GM19351 (cell line): ENCODE data around the gene NBPF8.
"Not testable (repeated sequence)": the region's sequence is repeated elsewhere in the genome, so short reads cannot be mapped to it uniquely, and the experiment has no call there.

Experiments
- ATAC-seq: cut with Tn5 transposase; IDR thresholded peaks from one replicate; pipeline ENCODE4 v1.9.1; 2021; ENCODE audit warnings: mild to moderate bottlenecking, moderate library complexity; ENCODE audit not compliant: unreplicated experiment

Gene NBPF8, protein sequence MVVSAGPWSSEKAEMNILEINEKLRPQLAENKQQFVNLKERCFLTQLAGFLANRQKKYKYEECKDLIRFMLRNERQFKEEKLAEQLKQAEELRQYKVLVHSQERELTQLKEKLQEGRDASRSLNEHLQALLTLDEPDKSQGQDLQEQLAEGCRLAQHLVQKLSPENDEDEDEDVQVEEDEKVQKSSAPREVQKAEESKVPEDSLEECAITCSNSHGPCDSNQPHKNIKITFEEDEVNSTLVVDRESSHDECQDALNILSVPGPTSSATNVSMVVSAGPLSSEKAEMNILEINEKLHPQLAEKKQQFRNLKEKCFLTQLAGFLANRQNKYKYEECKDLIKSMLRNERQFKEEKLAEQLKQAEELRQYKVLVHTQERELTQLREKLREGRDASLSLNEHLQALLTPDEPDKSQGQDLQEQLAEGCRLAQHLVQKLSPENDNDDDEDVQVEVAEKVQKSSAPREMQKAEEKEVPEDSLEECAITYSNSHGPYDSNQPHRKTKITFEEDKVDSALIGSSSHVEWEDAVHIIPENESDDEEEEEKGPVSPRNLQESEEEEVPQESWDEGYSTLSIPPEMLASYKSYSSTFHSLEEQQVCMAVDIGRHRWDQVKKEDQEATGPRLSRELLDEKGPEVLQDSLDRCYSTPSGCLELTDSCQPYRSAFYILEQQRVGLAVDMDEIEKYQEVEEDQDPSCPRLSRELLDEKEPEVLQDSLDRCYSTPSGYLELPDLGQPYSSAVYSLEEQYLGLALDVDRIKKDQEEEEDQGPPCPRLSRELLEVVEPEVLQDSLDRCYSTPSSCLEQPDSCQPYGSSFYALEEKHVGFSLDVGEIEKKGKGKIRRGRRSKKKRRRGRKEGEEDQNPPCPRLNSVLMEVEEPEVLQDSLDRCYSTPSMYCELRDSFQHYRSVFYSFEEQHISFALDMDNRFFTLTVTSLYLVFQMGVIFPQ

GRCh38 chr1:120414911-120415480, at the start of gene NBPF8:
Gene NBPF8 (plus strand): TSS chr1:120415035. CDS start chr1:120436523, 21,488 bp downstream.
- ATAC-seq = peak; percentile 94

DNA sequence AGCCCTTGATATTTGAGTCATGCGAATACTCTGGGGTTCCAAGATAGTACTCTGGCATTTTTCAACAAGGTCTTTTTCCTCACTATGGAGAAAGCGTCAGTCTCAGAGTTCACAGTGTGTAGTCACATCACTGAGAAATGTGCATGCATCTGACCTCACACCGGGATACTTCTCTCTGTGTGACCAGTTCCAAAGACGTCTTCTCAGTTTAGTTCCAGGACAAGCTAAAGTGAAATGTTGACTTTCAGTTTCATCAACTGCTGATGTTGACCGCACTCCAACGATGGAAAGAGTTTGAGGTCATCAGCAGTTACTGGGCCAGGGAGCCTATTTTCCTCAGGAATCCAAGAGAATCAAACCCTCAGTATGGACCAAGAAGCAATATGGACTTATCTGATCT, 47.1 kb upstream of the NBPF8 start:
- not testable (repeated sequence) for ATAC-seq

GRCh38 chr1:120386651-120387050, 28.2 kb upstream of the NBPF8 start:
- ATAC-seq = not testable (repeated sequence)

DNA sequence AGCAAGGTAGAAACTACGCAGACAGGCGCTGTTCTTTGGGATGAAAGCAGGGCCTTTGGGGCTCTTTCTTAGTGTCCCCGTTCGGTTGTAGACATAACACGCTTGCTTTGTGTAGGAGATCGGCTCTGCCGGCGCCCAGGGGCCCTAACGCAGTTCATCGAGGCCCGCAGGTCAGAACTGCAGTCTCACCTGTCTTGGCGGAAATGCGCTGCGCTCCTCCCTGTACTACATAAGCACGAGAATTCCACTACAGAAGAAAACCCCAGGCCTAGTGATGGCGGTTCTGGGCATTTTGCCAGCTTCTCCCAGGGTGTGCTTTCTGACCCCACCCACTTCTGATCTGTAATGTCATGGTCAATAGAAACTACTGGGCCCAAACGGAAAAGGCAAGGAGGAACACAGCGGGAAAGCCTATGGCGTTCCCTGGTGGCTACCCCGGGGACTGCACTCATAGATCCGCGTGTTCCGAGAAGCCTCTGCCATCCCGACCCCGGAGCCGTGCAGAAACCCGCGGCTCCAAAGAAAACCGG, 26.2 kb upstream of the NBPF8 start:
- ATAC-seq = not testable (repeated sequence)

GRCh38 chr1:120391365-120391764, 23.5 kb upstream of the NBPF8 start:
- ATAC-seq = not testable (repeated sequence)

- ATAC-seq = not testable (repeated sequence)
Observed at GRCh38 chr1:120393316-120394232, 21.3 kb upstream of the NBPF8 start.

DNA sequence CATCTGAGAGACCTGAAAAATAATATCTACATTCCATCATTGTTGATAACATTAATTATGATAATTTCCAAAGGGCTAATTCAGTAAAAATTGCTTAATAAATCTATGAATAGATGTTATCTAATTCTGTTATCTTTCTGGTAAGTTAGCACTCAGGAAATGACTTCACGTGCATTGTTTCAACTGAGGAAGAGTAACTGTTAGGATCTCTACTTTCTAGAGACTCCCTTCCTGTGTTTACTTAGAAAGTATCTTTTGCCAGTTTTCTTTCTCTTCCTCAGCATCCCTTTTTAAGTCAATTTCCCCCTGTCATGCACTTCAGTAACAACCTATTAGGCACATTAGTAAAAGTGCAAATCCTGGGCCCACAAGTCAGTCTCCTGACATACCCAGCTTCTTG, 9.5 kb upstream of the NBPF8 start:
- ATAC-seq = not testable (repeated sequence)

- ATAC-seq = peak; percentile 5
Observed at GRCh38 chr1:120414451-120414850, 384 bp upstream of the NBPF8 start.

GRCh38 chr1:120415492-120415961, 692 bp downstream of the NBPF8 start:
- peak; percentile 50 for ATAC-seq

GRCh38 chr1:120425063-120425462, 10.2 kb downstream of the NBPF8 start:
- ATAC-seq = not testable (repeated sequence)

GRCh38 chr1:120431626-120432025, 16.8 kb downstream of the NBPF8 start:
- ATAC-seq = not testable (repeated sequence)

GRCh38 chr1:120433831-120434230, 19.0 kb downstream of the NBPF8 start:
- not testable (repeated sequence) for ATAC-seq

DNA sequence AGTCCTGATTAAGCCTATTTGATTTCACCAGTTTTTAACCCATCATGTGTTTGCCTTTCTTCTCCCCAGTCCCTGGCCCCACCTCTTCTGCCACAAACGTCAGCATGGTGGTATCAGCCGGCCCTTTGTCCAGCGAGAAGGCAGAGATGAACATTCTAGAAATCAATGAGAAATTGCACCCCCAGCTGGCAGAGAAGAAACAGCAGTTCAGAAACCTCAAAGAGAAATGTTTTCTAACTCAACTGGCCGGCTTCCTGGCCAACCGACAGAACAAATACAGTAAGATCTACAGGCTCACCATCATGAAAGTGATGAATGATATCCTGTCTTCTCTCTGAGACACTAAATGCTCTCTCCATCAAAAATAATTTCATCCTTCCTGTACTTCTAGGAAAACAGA, 34.3 kb downstream of the NBPF8 start:
- not testable (repeated sequence) for ATAC-seq
